ENCODE measurements around the gene THRB. TPM values are rescaled to one million over a fixed set of nuclear protein-coding genes. Genes with fewer than 3 reads are reported as not detected.

Gene THRB
- total and polyA plus RNA-seq, 9 of the 15 experiments (the other 6 are each of a cell fraction or from before 2014, with no cell fraction given): 1.7 to 14.9 (median 6.9) TPM

DNA sequence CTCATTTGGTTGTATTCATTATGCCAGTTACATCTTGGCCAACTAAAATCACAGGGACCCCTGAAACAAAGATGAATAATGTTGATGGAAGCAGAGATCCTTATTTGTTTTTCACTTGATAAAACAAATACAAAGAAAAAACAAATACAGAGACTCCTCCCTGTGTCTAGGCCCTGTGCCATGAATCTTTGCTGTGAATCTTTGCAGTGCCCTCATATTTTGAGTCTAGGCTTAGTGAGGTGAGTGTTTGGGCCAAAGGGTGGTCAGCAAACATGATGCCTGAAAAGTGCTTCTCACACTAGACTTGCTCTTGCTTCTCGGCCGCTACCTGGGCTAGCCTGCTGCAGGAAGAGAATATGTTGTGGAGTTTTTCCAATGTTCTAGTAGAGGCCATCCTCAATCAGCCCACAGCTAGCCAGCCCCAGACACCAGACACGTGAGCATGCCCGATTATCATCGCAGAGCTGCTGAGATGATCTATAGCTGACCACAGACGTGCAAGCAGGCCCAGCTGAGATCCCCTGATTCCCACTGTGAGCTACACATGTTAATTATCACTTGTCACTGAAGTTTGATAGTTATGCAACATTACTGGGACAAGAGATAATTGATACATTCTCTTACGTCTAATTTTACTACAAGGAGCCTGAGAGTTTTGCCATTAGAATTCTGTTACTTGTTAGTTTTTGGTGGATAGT, 191.4 kb downstream of the THRB start (continued):
- TF ChIP-seq, protein P1, sequence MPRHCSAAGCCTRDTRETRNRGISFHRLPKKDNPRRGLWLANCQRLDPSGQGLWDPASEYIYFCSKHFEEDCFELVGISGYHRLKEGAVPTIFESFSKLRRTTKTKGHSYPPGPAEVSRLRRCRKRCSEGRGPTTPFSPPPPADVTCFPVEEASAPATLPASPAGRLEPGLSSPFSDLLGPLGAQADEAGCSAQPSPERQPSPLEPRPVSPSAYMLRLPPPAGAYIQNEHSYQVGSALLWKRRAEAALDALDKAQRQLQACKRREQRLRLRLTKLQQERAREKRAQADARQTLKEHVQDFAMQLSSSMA (CRISPR knock-in tag; IDR thresholded peaks at IDR 0.05): no peak
- TF ChIP-seq NR2C1 (IDR thresholded peaks at IDR 0.05) (no peak), NR2C1 (tag; IDR thresholded peaks at IDR 0.05) (no peak), RBFOX2 (IDR thresholded peaks at IDR 0.05; ENCODE audit: low read depth, low read length) (no peak), ZNF830 (CRISPR knock-in tag; IDR thresholded peaks at IDR 0.05) (no peak), ESRRA (IDR thresholded peaks at IDR 0.05; ENCODE audit: borderline replicate concordance, low read depth) (peak; percentile 73; the same call in 1 of the 2 replicates), TBL1XR1 (IDR thresholded peaks at IDR 0.05; ENCODE audit: low read length in 2 of 2) (peak; percentile 41 to 86; a peak in 2 of 4 replicates), ZFP36 (IDR thresholded peaks at IDR 0.05; ENCODE audit: low read depth, low read length, partially characterized antibody) (no peak), ZNF384 (IDR thresholded peaks at IDR 0.05; ENCODE audit: low read depth, low read length) (no peak), FOS (IDR thresholded peaks at IDR 0.05; ENCODE audit: extremely low read depth, insufficient read length) (no peak), BDP1 (IDR thresholded peaks at IDR 0.05; ENCODE audit: insufficient read depth, insufficient read length) (no peak), LEF1 (IDR thresholded peaks at IDR 0.05) (peak; percentile 76), EWSR1 (IDR thresholded peaks at IDR 0.05; ENCODE audit: borderline replicate concordance, low read depth, partially characterized antibody) (no peak), PHF8 (IDR thresholded peaks at IDR 0.05; ENCODE audit: borderline replicate concordance, low read length) (no peak), KLF16 (IDR thresholded peaks at IDR 0.05) (peak; percentile 83), SIX5 (IDR thresholded peaks at IDR 0.05; ENCODE audit: borderline replicate concordance in 1 of 2, insufficient read depth in 1 of 2, low read depth in 1 of 2, low read length in 2 of 2) (no peak), ELF2 (CRISPR knock-in tag; IDR thresholded peaks at IDR 0.05) (no peak), ZNF764 (CRISPR knock-in tag; IDR thresholded peaks at IDR 0.05; ENCODE audit: low read depth) (no peak)
- TF ChIP-seq, protein P2, sequence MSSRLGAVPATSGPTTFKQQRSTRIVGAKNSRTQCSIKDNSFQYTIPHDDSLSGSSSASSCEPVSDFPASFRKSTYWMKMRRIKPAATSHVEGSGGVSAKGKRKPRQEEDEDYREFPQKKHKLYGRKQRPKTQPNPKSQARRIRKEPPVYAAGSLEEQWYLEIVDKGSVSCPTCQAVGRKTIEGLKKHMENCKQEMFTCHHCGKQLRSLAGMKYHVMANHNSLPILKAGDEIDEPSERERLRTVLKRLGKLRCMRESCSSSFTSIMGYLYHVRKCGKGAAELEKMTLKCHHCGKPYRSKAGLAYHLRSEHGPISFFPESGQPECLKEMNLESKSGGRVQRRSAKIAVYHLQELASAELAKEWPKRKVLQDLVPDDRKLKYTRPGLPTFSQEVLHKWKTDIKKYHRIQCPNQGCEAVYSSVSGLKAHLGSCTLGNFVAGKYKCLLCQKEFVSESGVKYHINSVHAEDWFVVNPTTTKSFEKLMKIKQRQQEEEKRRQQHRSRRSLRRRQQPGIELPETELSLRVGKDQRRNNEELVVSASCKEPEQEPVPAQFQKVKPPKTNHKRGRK (tag; IDR thresholded peaks at IDR 0.05): no peak
- TF ChIP-seq, protein P3, sequence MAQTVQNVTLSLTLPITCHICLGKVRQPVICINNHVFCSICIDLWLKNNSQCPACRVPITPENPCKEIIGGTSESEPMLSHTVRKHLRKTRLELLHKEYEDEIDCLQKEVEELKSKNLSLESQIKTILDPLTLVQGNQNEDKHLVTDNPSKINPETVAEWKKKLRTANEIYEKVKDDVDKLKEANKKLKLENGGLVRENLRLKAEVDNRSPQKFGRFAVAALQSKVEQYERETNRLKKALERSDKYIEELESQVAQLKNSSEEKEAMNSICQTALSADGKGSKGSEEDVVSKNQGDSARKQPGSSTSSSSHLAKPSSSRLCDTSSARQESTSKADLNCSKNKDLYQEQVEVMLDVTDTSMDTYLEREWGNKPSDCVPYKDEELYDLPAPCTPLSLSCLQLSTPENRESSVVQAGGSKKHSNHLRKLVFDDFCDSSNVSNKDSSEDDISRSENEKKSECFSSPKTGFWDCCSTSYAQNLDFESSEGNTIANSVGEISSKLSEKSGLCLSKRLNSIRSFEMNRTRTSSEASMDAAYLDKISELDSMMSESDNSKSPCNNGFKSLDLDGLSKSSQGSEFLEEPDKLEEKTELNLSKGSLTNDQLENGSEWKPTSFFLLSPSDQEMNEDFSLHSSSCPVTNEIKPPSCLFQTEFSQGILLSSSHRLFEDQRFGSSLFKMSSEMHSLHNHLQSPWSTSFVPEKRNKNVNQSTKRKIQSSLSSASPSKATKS (CRISPR knock-in tag; IDR thresholded peaks at IDR 0.05): no peak
- TF ChIP-seq, protein P4, sequence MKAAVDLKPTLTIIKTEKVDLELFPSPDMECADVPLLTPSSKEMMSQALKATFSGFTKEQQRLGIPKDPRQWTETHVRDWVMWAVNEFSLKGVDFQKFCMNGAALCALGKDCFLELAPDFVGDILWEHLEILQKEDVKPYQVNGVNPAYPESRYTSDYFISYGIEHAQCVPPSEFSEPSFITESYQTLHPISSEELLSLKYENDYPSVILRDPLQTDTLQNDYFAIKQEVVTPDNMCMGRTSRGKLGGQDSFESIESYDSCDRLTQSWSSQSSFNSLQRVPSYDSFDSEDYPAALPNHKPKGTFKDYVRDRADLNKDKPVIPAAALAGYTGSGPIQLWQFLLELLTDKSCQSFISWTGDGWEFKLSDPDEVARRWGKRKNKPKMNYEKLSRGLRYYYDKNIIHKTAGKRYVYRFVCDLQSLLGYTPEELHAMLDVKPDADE (conservative IDR thresholded peaks at IDR 0.05; ENCODE audit: control insufficient read depth, low read depth, low read length): no peak
- TF ChIP-seq, protein P5, sequence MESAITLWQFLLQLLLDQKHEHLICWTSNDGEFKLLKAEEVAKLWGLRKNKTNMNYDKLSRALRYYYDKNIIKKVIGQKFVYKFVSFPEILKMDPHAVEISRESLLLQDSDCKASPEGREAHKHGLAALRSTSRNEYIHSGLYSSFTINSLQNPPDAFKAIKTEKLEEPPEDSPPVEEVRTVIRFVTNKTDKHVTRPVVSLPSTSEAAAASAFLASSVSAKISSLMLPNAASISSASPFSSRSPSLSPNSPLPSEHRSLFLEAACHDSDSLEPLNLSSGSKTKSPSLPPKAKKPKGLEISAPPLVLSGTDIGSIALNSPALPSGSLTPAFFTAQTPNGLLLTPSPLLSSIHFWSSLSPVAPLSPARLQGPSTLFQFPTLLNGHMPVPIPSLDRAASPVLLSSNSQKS (CRISPR knock-in tag; IDR thresholded peaks at IDR 0.05): no peak

Measured in K562 (cell line).